Nephron progenitor cell (in vitro differentiated cells): ENCODE measurements around the gene NEMF.
"Not testable (repeated sequence)": the region's sequence is repeated elsewhere in the genome, so short reads cannot be mapped to it uniquely, and the experiment has no call there.

Experiments
- DNase-seq: peaks from one replicate; pipeline ENCODE4 v3.0.0; 2021
- H3K27ac Mint-ChIP-seq: 2 replicates; pipeline ENCODE4 v1.8.0; 2021; ENCODE audit warnings: mild to moderate bottlenecking, moderate library complexity, mixed read lengths
- H3K27me3 Mint-ChIP-seq: 2 replicates; pipeline ENCODE4 v1.8.0; 2021; ENCODE audit warnings: mild to moderate bottlenecking, low read depth, mixed read lengths; ENCODE audit not compliant: poor library complexity
- H3K36me3 Mint-ChIP-seq: 2 replicates; pipeline ENCODE4 v1.8.0; 2021; ENCODE audit warnings: low read depth, mixed read lengths
- H3K4me1 Mint-ChIP-seq: 2 replicates; pipeline ENCODE4 v1.8.0; 2021; ENCODE audit warnings: mixed read lengths
- H3K4me3 Mint-ChIP-seq: 2 replicates; pipeline ENCODE4 v1.8.0; 2021; ENCODE audit warnings: mild to moderate bottlenecking, moderate library complexity, mixed read lengths
- H3K9me3 Mint-ChIP-seq: 2 replicates; pipeline ENCODE4 v1.8.0; 2021; ENCODE audit warnings: mild to moderate bottlenecking, moderate library complexity, mixed read lengths
- CTCF ChIP-seq: fragments of 200-600 bp; sonication (generic); IDR thresholded peaks from 2 replicates; pipeline ENCODE4 v1.5.0; 2021; ENCODE audit warnings: antibody characterized with exemption

NEMF gene

GRCh38 chr14:49852301-49853157 lies at the start of gene NEMF:
Gene NEMF, minus strand, starts transcription at chr14:49852788. Its CDS starts 35 bp downstream, at chr14:49852753.
- TF ChIP-seq CTCF, result peak; percentile 66
- peaks cover 26% of the 10 kb centered on the region for H3K4me1 Mint-ChIP-seq
- peak; percentile 83 for DNase-seq
- no peaks in the 10 kb centered on the region for H3K9me3 Mint-ChIP-seq
- peaks cover 35% of the 10 kb centered on the region for H3K36me3 Mint-ChIP-seq
- peak within 1 kb of the TSS; percentile 99 for H3K27ac Mint-ChIP-seq
- no peaks in the 10 kb centered on the region for H3K27me3 Mint-ChIP-seq
- H3K4me3 Mint-ChIP-seq, result peak within 1 kb of the TSS; percentile 96

- H3K9me3 Mint-ChIP-seq, result peaks cover 3% of the 10 kb centered on the region
- H3K4me3 Mint-ChIP-seq, result no peak overlapping the region
- H3K4me1 Mint-ChIP-seq, result peaks cover 14% of the 10 kb centered on the region
- no peak for TF ChIP-seq CTCF
- no peak for DNase-seq
- H3K27me3 Mint-ChIP-seq, result no peaks in the 10 kb centered on the region
- H3K36me3 Mint-ChIP-seq, result peaks cover 22% of the 10 kb centered on the region
- no peak overlapping the region for H3K27ac Mint-ChIP-seq
Observed at GRCh38 chr14:49900973-49901372, 48.4 kb upstream of the NEMF start.

- Mint-ChIP-seq H3K27ac (no peak overlapping the region), H3K4me1 (peaks cover 37% of the 10 kb centered on the region), H3K36me3 (peaks cover 39% of the 10 kb centered on the region), H3K27me3 (no peaks in the 10 kb centered on the region), H3K4me3 (no peak overlapping the region), H3K9me3 (peaks cover 3% of the 10 kb centered on the region)
- DNase-seq, result no peak
- TF ChIP-seq CTCF, result no peak
Observed at GRCh38 chr14:49898485-49898884, 45.9 kb upstream of the NEMF start.

- TF ChIP-seq CTCF, result no peak
Observed at GRCh38 chr14:49897965-49898364, 45.4 kb upstream of the NEMF start.

GRCh38 chr14:49897414-49897813 lies 44.8 kb upstream of the NEMF start:
- no peak for TF ChIP-seq CTCF

More at GRCh38 chr14:49897965-49898364, 45.4 kb upstream of the NEMF start:
- Mint-ChIP-seq H3K9me3 (peaks cover 3% of the 10 kb centered on the region), H3K36me3 (peaks cover 39% of the 10 kb centered on the region), H3K4me1 (peaks cover 37% of the 10 kb centered on the region), H3K27ac (peak overlapping the region; percentile 6), H3K4me3 (no peak overlapping the region), H3K27me3 (no peaks in the 10 kb centered on the region)
- no peak for DNase-seq

GRCh38 chr14:49896966-49897365 lies 44.4 kb upstream of the NEMF start:
- DNase-seq, result no peak
- TF ChIP-seq CTCF, result no peak
- H3K27ac Mint-ChIP-seq, result no peak overlapping the region
- H3K4me1 Mint-ChIP-seq, result peaks cover 43% of the 10 kb centered on the region
- H3K9me3 Mint-ChIP-seq, result peaks cover 3% of the 10 kb centered on the region
- H3K36me3 Mint-ChIP-seq, result peaks cover 39% of the 10 kb centered on the region
- H3K4me3 Mint-ChIP-seq, result peak overlapping the region; percentile 62
- H3K27me3 Mint-ChIP-seq, result peaks cover 4% of the 10 kb centered on the region

More at GRCh38 chr14:49897414-49897813, 44.8 kb upstream of the NEMF start:
- Mint-ChIP-seq H3K4me3 (peak overlapping the region; percentile 62), H3K9me3 (peaks cover 3% of the 10 kb centered on the region), H3K27ac (no peak overlapping the region), H3K4me1 (peaks cover 38% of the 10 kb centered on the region), H3K36me3 (peaks cover 39% of the 10 kb centered on the region), H3K27me3 (peaks cover 2% of the 10 kb centered on the region)
- DNase-seq, result no peak

- DNase-seq, H3K27ac Mint-ChIP-seq, H3K27me3 Mint-ChIP-seq, H3K9me3 Mint-ChIP-seq: not testable (repeated sequence)
- Mint-ChIP-seq H3K36me3 (peaks cover 39% of the 10 kb centered on the region), H3K4me1 (peaks cover 47% of the 10 kb centered on the region), H3K4me3 (peak overlapping the region; percentile 98)
Observed at GRCh38 chr14:49896272-49896671, 43.7 kb upstream of the NEMF start.
